HTERT RPE-1 (cell line): ENCODE results near the gene SLC35A4.
"Not testable (repeated sequence)": the region's sequence is repeated elsewhere in the genome, so short reads cannot be mapped to it uniquely, and the experiment has no call there.

ENCODE experiments used
- in situ Hi-C: fragments of 300-500 bp; cut with MboI; formaldehyde crosslinking; loops from 4 replicates; pipeline ENCODE4 v1.14.3; 2020; ENCODE audit warnings: low sequenced_read_pairs

The SLC35A4 gene

DNA sequence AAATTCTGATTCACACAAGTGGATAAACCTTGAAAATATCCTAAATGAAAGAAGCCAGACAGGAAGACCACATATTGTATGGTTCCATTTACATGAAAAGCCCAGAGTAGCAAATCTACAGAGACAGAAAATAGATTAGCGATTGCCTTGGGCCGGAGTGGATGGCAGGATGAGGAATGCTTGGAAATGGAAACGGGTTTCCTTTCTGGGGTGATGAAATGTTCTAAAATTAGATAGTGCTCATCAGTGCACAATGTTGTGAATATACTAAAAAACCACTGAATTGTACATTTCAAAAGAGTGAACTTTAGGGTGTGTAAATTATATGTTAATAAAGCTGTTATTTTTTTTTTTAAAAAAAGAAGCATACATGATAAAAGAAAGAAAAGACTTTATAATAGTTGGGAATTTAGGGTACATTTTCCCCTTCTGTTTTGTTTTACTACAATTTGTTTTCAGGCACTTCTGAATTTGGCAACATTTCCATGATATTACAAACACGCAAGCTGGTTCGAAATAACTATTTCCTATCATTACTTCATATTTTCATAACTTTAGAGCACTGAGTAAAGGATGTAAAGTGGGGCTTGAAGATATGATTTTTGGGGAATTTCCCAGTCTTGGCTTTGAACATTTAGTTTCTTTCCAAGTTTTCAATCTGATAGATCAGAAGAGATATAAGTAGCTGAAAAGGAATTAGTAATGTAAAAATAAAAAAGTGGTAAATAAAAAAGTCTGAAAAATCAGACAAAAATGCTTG is 23.9 kb downstream of the SLC35A4 start:
- in situ Hi-C loops: no loop called here

DNA sequence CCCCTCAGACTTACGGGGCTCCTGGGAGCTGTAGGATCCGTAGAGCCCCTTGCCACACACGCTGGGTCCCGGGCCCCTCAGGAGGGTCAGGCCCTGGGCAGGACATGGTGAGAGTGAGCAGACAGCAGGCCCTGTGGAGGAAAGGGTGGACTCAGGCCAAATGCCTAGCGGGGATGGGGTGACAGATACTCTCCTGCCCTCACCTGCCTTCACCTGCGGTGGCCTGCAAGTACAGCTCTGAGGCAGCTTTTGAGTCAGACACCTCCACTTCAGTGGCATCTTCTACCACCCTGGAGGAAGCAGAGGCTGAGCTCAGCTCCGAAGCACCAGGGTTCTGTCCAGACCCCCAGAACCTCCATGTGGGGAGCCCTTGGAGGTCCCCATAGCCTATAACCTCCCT is 26.2 kb downstream of the SLC35A4 start:
- in situ Hi-C loops: no loop called here

DNA sequence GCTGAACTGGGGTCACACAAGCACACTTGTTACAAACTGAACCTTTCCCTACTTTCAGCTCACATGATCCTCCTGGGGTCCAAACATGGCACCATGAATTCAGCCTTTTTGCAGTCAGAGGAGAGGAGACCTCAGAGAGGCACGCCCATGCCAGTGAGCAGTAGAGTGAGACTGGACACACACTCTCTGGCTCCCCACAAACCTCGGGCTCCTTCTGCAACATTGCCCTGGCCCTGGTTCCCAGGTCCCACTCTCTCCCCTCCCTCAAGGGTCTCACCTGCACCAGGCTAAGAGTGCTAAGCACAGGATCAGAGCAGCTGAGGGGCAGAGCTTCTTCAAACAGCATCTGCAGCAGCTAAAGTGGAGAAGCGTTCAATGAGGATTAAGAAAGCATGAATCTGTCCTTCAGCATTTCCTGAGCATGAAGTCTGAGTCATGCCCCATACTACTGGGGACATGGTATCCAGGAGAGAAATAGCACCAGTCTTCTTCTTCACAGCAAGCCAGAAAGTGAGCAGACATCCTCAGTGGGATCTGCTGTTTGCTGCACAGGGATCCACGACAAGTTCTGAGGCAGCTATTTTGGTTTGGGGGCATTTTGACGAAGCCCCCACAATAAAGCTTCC is 27.2 kb downstream of the SLC35A4 start:
- in situ Hi-C loops: no loop called here

DNA sequence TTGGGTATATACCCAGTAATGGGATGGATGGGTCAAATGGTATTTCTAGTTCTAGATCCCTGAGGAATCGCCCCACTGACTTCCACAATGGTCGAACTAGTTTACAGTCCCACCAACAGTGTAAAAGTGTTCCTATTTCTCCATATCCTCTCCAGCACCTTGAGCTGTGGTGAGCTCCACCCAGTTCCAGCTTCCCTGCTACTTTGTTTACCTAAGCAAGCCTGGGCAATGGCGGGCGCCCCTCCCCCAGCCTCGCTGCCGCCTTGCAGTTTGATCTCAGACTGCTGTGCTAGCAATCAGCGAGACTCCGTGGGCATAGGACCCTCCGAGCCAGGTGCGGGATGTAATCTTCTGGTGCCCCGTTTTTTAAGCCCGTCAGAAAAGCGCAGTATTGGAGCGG is 28.4 kb downstream of the SLC35A4 start:
- in situ Hi-C loops: not testable (repeated sequence)

DNA sequence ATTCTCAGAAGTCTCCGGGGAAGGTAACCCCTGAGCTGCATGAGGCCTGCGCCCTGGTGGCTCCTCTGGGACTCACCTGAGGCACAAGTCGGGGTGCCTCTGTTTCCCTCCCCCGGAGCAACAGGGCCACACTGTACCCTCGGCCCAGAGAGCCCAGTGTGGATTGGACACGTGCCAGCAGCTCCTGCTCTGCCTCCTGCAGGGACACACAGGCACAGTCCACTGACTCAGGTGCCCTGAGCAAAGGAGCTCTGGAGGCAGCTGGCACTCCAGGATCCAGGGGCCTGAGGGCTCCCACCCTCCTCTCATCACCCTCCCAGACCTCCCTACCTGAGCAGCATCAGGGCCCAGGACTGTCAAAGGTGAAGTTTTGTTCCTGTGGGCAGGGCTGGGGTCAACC is 29.5 kb downstream of the SLC35A4 start:
- in situ Hi-C loops: no loop called here

DNA sequence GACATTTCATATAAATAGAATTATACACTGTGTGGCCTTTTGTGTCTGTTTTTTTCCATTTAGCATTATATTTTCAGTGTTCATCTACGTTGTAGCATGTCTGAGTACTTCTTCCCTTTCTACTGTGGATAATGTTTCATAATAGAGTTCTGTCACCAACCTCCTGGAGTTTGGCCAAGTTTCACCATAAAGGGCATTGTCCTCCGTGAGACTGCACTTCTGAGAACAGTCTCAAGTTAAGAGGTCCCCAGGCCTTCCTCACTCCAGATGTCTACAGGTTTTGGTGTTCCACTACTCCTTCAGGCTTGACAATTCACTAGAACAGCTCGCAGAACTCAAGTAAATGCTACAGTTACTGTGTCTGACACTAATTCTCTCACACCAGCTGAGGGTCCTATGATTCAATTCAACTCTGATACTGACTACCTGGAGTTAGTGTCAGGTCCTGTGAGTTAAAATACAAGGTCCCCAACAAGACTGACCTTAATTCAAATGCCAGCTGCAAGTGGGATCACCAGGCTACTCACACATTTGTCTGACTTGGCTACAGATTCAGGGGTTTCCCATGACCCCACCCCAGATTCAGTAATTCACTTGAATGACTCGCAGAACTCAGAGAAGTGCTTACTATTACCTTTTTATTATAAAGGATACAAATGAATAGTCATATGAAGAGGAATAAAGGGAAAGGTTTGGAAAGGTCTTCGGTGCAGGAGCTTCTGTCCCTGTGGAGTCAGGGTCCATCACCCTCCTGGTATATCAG is 31.1 kb downstream of the SLC35A4 start:
- in situ Hi-C loops: no loop called here

DNA sequence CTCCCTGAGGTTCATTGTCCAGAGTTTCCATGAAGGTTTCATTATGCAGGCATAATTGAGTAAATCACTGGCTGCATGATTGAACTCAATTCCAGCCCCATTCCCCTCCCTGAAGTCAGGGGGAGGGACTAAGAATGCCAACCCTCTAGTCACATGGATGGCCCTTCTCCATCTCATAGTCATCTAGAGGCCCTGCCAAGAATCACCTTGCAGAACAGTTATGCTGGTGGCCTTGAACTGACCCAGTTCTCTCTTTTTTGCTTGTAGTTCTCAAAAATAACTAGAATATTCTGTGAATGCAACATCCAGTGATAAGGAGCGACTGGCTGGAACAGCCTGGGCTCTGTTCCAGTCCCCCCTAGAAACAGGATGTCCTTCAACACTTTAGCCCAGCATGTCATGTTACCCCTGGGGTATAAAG is 31.7 kb downstream of the SLC35A4 start:
- in situ Hi-C loops: no loop called here

DNA sequence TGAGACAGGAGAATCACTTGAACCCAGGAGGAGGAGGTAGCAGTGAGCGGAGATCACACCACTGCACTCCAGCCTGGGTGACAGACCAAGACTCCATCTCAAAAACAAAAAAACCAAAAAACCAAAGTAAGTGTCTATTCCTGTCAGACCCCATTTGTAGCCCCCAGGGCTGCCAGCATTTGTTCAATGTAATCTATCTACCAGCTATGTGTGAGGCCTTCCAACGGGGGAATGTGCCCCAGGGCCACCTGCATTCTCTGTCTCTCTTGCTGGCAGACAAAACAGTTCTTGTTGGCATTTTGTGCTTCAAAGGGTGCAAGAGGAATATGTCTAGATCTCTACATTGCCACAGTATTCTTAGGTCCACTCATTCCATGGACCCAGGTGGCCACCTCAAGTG is 34.2 kb downstream of the SLC35A4 start:
- in situ Hi-C loops: no loop called here

DNA sequence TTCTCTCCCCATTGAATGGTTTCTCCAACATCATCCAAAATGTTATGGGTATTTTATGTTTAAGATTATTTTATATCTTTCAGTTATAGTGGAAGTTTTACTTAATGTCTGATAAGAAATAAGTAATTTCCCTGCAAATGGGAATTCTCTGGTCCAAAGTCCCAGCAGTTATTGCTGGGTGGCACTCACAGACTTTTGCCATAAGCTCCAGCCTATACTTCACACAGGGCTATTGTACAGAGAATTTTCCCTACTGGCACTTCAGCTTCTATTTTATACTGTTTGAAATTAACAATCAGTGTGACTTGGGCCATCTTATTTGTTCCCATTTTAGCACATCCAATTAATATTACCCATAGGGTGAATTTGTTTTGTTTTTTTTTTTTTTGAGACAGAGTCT is 35.5 kb downstream of the SLC35A4 start:
- in situ Hi-C loops: no loop called here

DNA sequence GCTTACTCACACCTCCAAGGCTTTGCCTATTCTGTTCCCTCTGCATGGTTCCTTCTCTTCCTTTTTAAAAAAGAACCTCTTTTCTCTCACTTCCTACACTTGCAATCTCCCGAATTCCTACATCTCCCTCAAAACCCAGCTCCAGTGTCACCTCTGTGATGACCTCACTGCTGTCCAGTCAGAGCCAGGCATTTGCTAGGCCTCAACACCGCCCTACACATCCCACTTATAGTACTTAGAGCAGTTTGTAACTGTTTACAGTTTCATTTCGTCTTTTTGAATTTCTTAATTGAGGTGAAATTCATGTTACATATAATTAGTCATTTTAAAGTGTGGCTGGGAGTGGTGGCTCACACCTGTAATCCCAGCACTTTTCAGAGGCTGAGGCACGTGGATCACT is 37.5 kb downstream of the SLC35A4 start:
- in situ Hi-C loops: no loop called here

DNA sequence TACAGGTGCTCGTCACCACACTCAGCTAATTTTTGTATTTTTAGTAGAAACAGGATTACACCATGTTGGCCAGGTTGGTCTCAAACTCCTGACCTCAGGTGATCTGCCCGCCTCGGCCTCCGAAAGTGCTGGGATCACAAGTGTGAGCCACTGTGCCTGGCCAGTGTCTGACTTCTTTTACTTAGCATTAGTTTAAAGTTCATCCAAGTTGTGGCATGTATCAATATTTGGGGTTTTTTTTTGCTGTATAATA is 38.7 kb downstream of the SLC35A4 start:
- in situ Hi-C loops: not testable (repeated sequence)

DNA sequence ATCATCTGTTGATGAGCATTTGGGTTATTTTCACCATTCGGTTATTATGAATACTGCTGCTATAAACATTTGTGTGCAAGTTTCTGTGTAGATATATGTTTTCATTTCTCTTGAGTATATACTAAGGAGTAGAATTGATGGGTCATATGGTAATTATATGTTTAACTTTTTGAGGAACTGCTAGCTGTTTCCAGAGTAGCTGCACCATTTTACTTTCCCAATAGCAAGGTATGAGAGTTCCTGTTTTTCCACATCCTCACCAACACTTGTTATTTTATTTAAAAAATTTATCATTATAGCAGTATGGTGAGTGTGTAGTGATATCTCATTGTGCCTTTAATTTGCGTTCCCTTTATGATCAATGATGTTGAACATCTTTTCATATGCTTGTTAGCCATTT is 39.1 kb downstream of the SLC35A4 start:
- in situ Hi-C loops: no loop called here

DNA sequence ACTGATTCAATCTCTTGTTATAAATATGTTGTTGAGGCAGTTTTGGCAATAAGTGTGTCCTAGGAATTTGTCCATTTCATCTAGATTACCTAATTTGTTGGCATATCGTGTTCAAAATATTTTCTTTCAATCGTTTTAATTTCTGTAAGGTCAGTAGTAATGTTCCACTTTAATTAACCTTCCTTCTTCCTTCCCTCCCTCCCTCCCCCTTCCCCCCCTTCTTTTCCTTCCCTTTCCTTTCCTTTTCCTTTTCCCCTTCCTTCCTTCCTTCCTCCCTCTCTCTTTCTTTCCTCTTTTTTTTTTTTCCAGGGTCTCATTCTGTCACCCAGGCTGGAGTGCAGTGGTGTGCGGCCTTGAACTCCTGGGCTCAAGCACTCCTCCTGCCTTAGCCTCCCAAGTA is 41.3 kb downstream of the SLC35A4 start:
- in situ Hi-C loops: no loop called here

DNA sequence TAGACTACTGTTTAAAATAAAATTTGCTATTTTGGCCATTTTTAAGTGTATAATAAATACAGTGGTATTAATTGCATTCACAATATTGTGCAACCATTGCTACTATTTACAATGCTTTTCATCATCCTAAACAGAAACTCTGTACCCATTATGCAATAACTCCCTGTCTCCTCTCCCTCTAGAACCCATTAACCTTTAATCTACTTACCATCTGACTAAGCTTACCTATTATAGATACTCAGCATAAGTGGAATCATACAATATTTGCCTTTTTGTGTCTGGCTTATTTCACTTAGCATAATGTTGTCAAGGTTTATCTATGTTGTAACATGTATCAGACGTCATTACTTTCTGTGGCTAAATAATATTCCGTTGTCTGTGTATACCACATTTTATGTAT is 42.4 kb downstream of the SLC35A4 start:
- in situ Hi-C loops: no loop called here

DNA sequence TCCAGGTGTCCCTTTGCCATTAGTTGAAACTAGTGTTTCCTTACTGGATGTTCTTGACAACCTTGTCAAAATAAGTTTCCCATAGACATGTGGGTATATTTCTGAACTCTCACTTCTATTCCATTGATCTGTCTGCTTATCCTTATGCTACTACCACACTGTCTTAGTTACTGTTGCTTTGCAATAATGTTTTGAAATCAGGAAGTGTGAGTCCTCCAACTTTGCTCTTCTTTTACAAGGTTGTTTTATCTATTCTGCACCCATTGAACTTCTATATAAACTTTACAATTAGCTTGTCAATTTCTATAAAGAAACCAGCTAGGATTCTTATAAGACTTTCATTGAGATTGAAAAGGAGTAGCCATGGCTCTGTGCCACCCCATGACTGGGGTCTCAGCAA is 44.1 kb downstream of the SLC35A4 start:
- in situ Hi-C loops: no loop called here

DNA sequence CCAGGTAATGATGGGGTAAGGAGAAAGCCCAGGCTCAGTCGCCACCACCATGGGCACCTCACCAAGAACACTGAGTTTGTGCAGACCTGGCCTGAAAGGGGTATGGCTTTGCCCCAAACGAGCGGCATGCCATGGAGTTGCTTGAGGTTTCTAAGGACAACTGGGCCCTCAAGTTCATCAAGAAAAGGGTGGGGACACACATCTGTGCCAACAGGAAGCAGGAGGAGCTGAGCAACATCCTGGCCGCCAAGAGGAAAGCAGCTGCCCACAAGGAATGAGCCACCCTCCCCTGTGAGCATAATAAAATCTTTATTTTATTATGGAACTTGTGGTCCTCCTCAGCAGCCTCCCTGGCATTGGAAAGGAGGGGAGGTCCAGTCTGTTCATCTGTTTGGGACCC is 44.5 kb downstream of the SLC35A4 start:
- in situ Hi-C loops: no loop called here

DNA sequence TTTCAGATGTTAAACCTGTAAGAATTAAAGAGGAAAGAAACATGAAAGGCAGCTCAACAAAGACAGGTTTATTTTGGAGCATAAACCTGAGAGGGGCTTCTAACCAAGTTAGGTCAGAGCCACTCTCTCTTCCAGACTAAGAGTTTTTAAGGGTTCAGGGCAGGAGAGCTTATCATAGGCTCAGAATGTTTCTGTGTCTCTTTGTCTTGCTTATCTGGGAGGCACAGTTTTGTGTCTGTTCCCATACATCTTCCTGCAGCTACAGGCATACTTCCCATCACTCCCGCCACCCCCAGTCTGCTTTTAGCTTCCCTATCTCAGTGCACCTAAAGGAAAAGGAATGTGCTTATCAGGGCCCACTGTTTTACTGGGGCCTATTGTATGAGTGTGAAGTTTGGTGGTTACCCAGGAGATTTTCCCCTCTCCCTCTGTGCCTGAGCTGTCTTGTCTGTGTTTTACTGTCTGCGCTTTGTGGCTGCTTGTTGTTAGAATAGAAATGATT is 46.4 kb downstream of the SLC35A4 start:
- in situ Hi-C loops: no loop called here
